Frontal cortex (tissue), 4 donors: ENCODE results near the gene CACNG7. TPM values are rescaled to one million over a fixed set of nuclear protein-coding genes. Genes with fewer than 3 reads are reported as not detected.

Experiments used
- DNase-seq, 2 donors: peaks; one replicate each; pipeline ENCODE4 v3.0.0; 2012; ENCODE audit warnings: low spot score in 2 of 2
- FAIRE-seq: peaks from 2 replicates; lab custom pipeline; 2012; peaks lifted over from hg19 to GRCh38; lab: Jason Lieb, UNC
- total RNA-seq: library from RNA; depleted of rRNA; stranded (reverse); fragments of >200 nt; gene quantifications from one replicate; pipeline ENCODE4 v1.2.3, GENCODE V29; 2014
- donor health status: control.
- donor health status: control.
- donor health status: control.

CACNG7 gene
- total RNA-seq, 1 donor from 2014 or later, result 4.9 TPM

- DNase-seq (no peak), FAIRE-seq (no peak)
These were observed 31.7 kb upstream of the CACNG7 start for GRCh38 chr19:53877361-53877766.

- no peak for FAIRE-seq
These were observed 30.3 kb upstream of the CACNG7 start for GRCh38 chr19:53878776-53879139.

GRCh38 chr19:53879140-53880081, 29.7 kb upstream of the CACNG7 start:
- DNase-seq, result peak; percentile 94 to 97
- no peak for FAIRE-seq

More at GRCh38 chr19:53878776-53879139, 30.3 kb upstream of the CACNG7 start:
- no peak for DNase-seq

- FAIRE-seq (no peak), DNase-seq (no peak)
These were observed 28.2 kb upstream of the CACNG7 start for GRCh38 chr19:53880711-53881481.

GRCh38 chr19:53881482-53882390, 27.3 kb upstream of the CACNG7 start, which contains the start of gene PRKCG:
PRKCG (plus strand) TSS chr19:53882197; CDS start chr19:53882495, 298 bp downstream.
- FAIRE-seq, result no peak

GRCh38 chr19:53882391-53883050, 26.6 kb upstream of the CACNG7 start:
- FAIRE-seq (no peak), DNase-seq (no peak)

More at GRCh38 chr19:53881482-53882390, 27.3 kb upstream of the CACNG7 start, which contains the start of gene PRKCG:
- peak in 1 of 2 donors; percentile 62 for DNase-seq

- FAIRE-seq (no peak), DNase-seq (no peak)
These were observed 25.8 kb upstream of the CACNG7 start for GRCh38 chr19:53883231-53883661.

- FAIRE-seq (no peak), DNase-seq (no peak)
These were observed 25.3 kb upstream of the CACNG7 start for GRCh38 chr19:53883741-53884140.

GRCh38 chr19:53884256-53884655, 24.8 kb upstream of the CACNG7 start:
- DNase-seq, result no peak

GRCh38 chr19:53885036-53885435, 24.0 kb upstream of the CACNG7 start:
- no peak for FAIRE-seq
- DNase-seq, result no peak

More at GRCh38 chr19:53884256-53884655, 24.8 kb upstream of the CACNG7 start:
- no peak for FAIRE-seq

GRCh38 chr19:53892301-53892980, 16.6 kb upstream of the CACNG7 start:
- DNase-seq, result no peak
- no peak for FAIRE-seq

- DNase-seq, result no peak
These were observed 16.1 kb upstream of the CACNG7 start for GRCh38 chr19:53892981-53893325.

GRCh38 chr19:53894707-53895106, 14.4 kb upstream of the CACNG7 start:
- FAIRE-seq (no peak), DNase-seq (no peak)

More at GRCh38 chr19:53892981-53893325, 16.1 kb upstream of the CACNG7 start:
- FAIRE-seq, result no peak

GRCh38 chr19:53896682-53897081, 12.4 kb upstream of the CACNG7 start:
- no peak for DNase-seq
- FAIRE-seq, result no peak

GRCh38 chr19:53897459-53897858, 11.6 kb upstream of the CACNG7 start:
- FAIRE-seq (no peak), DNase-seq (no peak)

GRCh38 chr19:53898166-53898565, 10.9 kb upstream of the CACNG7 start:
- DNase-seq (no peak), FAIRE-seq (no peak)

- no peak for DNase-seq
- no peak for FAIRE-seq
These were observed 10.3 kb upstream of the CACNG7 start for GRCh38 chr19:53898636-53899341.
